HG02571 (cell line): ENCODE data around the gene RNF40.
A peak's percentile ranks its signal among the peaks of the same experiment; 100 is the strongest.

Source experiments
- ATAC-seq: cut with Tn5 transposase; IDR thresholded peaks from one replicate; pipeline ENCODE4 v1.9.1; 2021; ENCODE audit warnings: mild to moderate bottlenecking, moderate library complexity; ENCODE audit not compliant: unreplicated experiment

RNF40 gene

GRCh38 chr16:30740364-30741251 lies 21.5 kb upstream of the RNF40 start:
- ATAC-seq, result no peak

GRCh38 chr16:30741461-30741914 lies 20.6 kb upstream of the RNF40 start:
- ATAC-seq, result no peak

- no peak for ATAC-seq
Observed at GRCh38 chr16:30743716-30744115, 18.4 kb upstream of the RNF40 start.

GRCh38 chr16:30744183-30744582 lies 17.9 kb upstream of the RNF40 start:
- no peak for ATAC-seq

- ATAC-seq, result no peak
Observed at GRCh38 chr16:30745082-30745481, 17.0 kb upstream of the RNF40 start.

GRCh38 chr16:30746638-30747175 lies 15.4 kb upstream of the RNF40 start:
- ATAC-seq, result no peak

- no peak for ATAC-seq
Observed at GRCh38 chr16:30747331-30747730, 14.8 kb upstream of the RNF40 start.

- peak; percentile 95 for ATAC-seq
Observed at GRCh38 chr16:30747799-30748633, 14.1 kb upstream of the RNF40 start, which contains the start of gene PHKG2. TSS of gene PHKG2 (plus strand) at chr16:30748425. CDS start at chr16:30748821, 396 bp downstream.

GRCh38 chr16:30748634-30749445 lies 13.3 kb upstream of the RNF40 start:
- ATAC-seq, result peak; percentile 11

- no peak for ATAC-seq
Observed at GRCh38 chr16:30750201-30750600, 11.9 kb upstream of the RNF40 start.

- no peak for ATAC-seq
Observed at GRCh38 chr16:30750876-30751465, 11.2 kb upstream of the RNF40 start.

GRCh38 chr16:30753596-30753995 lies 8.5 kb upstream of the RNF40 start:
- ATAC-seq, result no peak

GRCh38 chr16:30755955-30756780 lies 6.0 kb upstream of the RNF40 start:
- ATAC-seq, result no peak

GRCh38 chr16:30756781-30757100 lies 5.4 kb upstream of the RNF40 start:
- no peak for ATAC-seq

- ATAC-seq, result no peak
Observed at GRCh38 chr16:30757316-30757715, 4.8 kb upstream of the RNF40 start.

GRCh38 chr16:30758988-30759491 lies 3.1 kb upstream of the RNF40 start:
- ATAC-seq, result no peak

- ATAC-seq, result no peak
Observed at GRCh38 chr16:30760001-30760559, 2.0 kb upstream of the RNF40 start.

- ATAC-seq, result no peak
Observed at GRCh38 chr16:30760577-30761426, 1.3 kb upstream of the RNF40 start.
